H9 (cell line): Measurements from ENCODE around the gene CHN1. TPM values are rescaled to one million over a fixed set of nuclear protein-coding genes. Genes with fewer than 3 reads are reported as not detected.

Source experiments
- DNase-seq: peaks from one replicate; pipeline ENCODE4 v3.0.0-alpha.2; 2017
- H2AFZ ChIP-seq: one replicate; pipeline ENCODE4 v1.6.1; 2013; ENCODE audit warnings: mild to moderate bottlenecking, low read length, control low read depth, moderate library complexity
- H2AK5ac ChIP-seq: 2 replicates; pipeline ENCODE4 v1.6.1; 2013; ENCODE audit warnings: low read length, control low read depth, mixed read lengths; ENCODE audit not compliant: insufficient read length
- H2BK120ac ChIP-seq: one replicate; pipeline ENCODE4 v1.6.1; 2013; ENCODE audit warnings: low read depth, mild to moderate bottlenecking, low read length, control low read depth, inconsistent platforms; ENCODE audit not compliant: poor library complexity, severe bottlenecking
- H2BK12ac ChIP-seq: 2 replicates; pipeline ENCODE4 v1.6.1; 2013; ENCODE audit warnings: low read length, control low read depth, mixed read lengths, low read depth; ENCODE audit not compliant: insufficient read length
- H2BK15ac ChIP-seq: 2 replicates; pipeline ENCODE4 v1.6.1; 2013; ENCODE audit warnings: low read depth, low read length, control low read depth
- H2BK20ac ChIP-seq: one replicate; pipeline ENCODE4 v1.6.1; 2013; ENCODE audit warnings: low read depth, mild to moderate bottlenecking, low read length, control low read depth, inconsistent platforms; ENCODE audit not compliant: poor library complexity, severe bottlenecking
- H2BK5ac ChIP-seq: 2 replicates; pipeline ENCODE4 v1.6.1; 2013; ENCODE audit warnings: low read length, control low read depth, mixed read lengths; ENCODE audit not compliant: insufficient read length
- H3K14ac ChIP-seq: 2 replicates; pipeline ENCODE4 v1.6.1; 2013; ENCODE audit warnings: low read length, control low read depth; ENCODE audit not compliant: insufficient read depth
- H3K18ac ChIP-seq: 2 replicates; pipeline ENCODE4 v1.6.1; 2013; ENCODE audit warnings: low read depth, mild to moderate bottlenecking, mixed read lengths, low read length, control low read depth; ENCODE audit not compliant: insufficient read length
- H3K23ac ChIP-seq: 2 replicates; pipeline ENCODE4 v1.6.1; 2013; ENCODE audit warnings: low read length, control low read depth, mixed read lengths, low read depth; ENCODE audit not compliant: insufficient read length
- H3K23me2 ChIP-seq: 2 replicates; pipeline ENCODE4 v1.6.1; 2013; ENCODE audit warnings: low read depth, mild to moderate bottlenecking, mixed read lengths, low read length, control low read depth; ENCODE audit not compliant: insufficient read length, poor library complexity, severe bottlenecking
- H3K27ac ChIP-seq: 2 replicates; pipeline ENCODE4 v1.5.1; 2013; ENCODE audit warnings: low read length, control low read depth, mixed read lengths, low read depth; ENCODE audit not compliant: insufficient read length
- H3K27me3 ChIP-seq: 2 replicates; pipeline ENCODE4 v1.6.1; 2013; ENCODE audit warnings: low read length, control low read depth, inconsistent platforms; ENCODE audit not compliant: insufficient read depth
- H3K4ac ChIP-seq: 2 replicates; pipeline ENCODE4 v1.6.1; 2013; ENCODE audit warnings: low read depth, mild to moderate bottlenecking, control low read depth, inconsistent platforms, low read length, moderate library complexity
- H3K4me1 ChIP-seq: 2 replicates; pipeline ENCODE4 v1.6.1; 2013; ENCODE audit warnings: low read length, control low read depth, inconsistent platforms; ENCODE audit not compliant: insufficient read depth
- H3K4me2 ChIP-seq: 2 replicates; pipeline ENCODE4 v1.6.1; 2013; ENCODE audit warnings: low read length, control low read depth, mixed read lengths; ENCODE audit not compliant: insufficient read length, insufficient read depth
- H3K56ac ChIP-seq: 2 replicates; pipeline ENCODE4 v1.6.1; 2013; ENCODE audit warnings: low read depth, mild to moderate bottlenecking, mixed read lengths, low read length, control low read depth; ENCODE audit not compliant: insufficient read length
- H3K79me1 ChIP-seq: 2 replicates; pipeline ENCODE4 v1.6.1; 2013; ENCODE audit warnings: low read depth, mild to moderate bottlenecking, moderate library complexity, low read length, control low read depth, inconsistent platforms; ENCODE audit not compliant: insufficient read depth, poor library complexity, severe bottlenecking
- H3K79me2 ChIP-seq: 2 replicates; pipeline ENCODE4 v1.6.1; 2013; ENCODE audit warnings: low read length, control low read depth, inconsistent platforms; ENCODE audit not compliant: insufficient read depth
- H3K9ac ChIP-seq: 2 replicates; pipeline ENCODE4 v1.6.1; 2013; ENCODE audit warnings: low read length, control low read depth, mixed read lengths; ENCODE audit not compliant: insufficient read length; ENCODE audit errors: extremely low read depth
- H3K9me3 ChIP-seq: one replicate; pipeline ENCODE4 v1.6.1; 2013; ENCODE audit warnings: low read depth, low read length, inconsistent platforms; ENCODE audit not compliant: control insufficient read depth
- H3T11ph ChIP-seq: one replicate; pipeline ENCODE4 v1.6.1; 2013; ENCODE audit warnings: mild to moderate bottlenecking, low read length, control low read depth, inconsistent platforms
- H4K20me1 ChIP-seq: one replicate; pipeline ENCODE4 v1.6.1; 2013; ENCODE audit not compliant: control insufficient read depth, insufficient read length, insufficient read depth
- H4K5ac ChIP-seq: 2 replicates; pipeline ENCODE4 v1.6.1; 2013; ENCODE audit warnings: low read depth, mild to moderate bottlenecking, mixed read lengths, low read length, control low read depth; ENCODE audit not compliant: insufficient read length
- H4K8ac ChIP-seq: replicated peaks from 2 replicates; pipeline ENCODE4 v1.6.1; 2013; ENCODE audit warnings: low read length, control low read depth, mixed read lengths, low read depth; ENCODE audit not compliant: insufficient read length
- H4K91ac ChIP-seq: 2 replicates; pipeline ENCODE4 v1.6.1; 2013; ENCODE audit warnings: low read depth, mild to moderate bottlenecking, moderate library complexity, mixed read lengths, low read length, control low read depth; ENCODE audit not compliant: insufficient read length
- H3K27ac Mint-ChIP-seq, 3 experiments: 2 replicates in 2 of 3; 3 replicates in 1 of 3; pipeline ENCODE4 v1.8.0; 2020 to 2021; ENCODE audit warnings: mixed read lengths in 3 of 3, mild to moderate bottlenecking in 1 of 3, moderate library complexity in 1 of 3
- H3K27me3 Mint-ChIP-seq: 2 replicates; pipeline ENCODE4 v1.8.0; 2021; ENCODE audit warnings: low read depth, mild to moderate bottlenecking, moderate library complexity, mixed read lengths
- H3K36me3 Mint-ChIP-seq, 3 experiments: 2 replicates in 2 of 3; 3 replicates in 1 of 3; pipeline ENCODE4 v1.8.0; 2020 to 2021; ENCODE audit warnings: low read depth in 3 of 3, mixed read lengths in 3 of 3; ENCODE audit not compliant: insufficient read depth in 1 of 3
- H3K4me1 Mint-ChIP-seq, 2 experiments: 2 replicates each; pipeline ENCODE4 v1.8.0; 2020; ENCODE audit warnings: mixed read lengths in 2 of 2
- H3K4me3 Mint-ChIP-seq, 2 experiments: 2 replicates in 1 of 2; 3 replicates in 1 of 2; pipeline ENCODE4 v1.8.0; 2020 to 2021; ENCODE audit warnings: mild to moderate bottlenecking in 2 of 2, mixed read lengths in 2 of 2, moderate library complexity in 1 of 2
- H3K9me3 Mint-ChIP-seq, 2 experiments: 2 replicates in 1 of 2; 3 replicates in 1 of 2; pipeline ENCODE4 v1.8.0; 2020; ENCODE audit warnings: mild to moderate bottlenecking in 2 of 2, mixed read lengths in 2 of 2, moderate library complexity in 1 of 2
- total RNA-seq: library from RNA; stranded (reverse); gene quantifications from 2 replicates; pipeline ENCODE4 v1.2.1, GENCODE V29; 2021
- TF ChIP-seq, protein P1 (sequence below): fragments of 200-600 bp; sonication (generic); conservative IDR thresholded peaks from 3 replicates; pipeline ENCODE4 v1.8.0; 2021; ENCODE audit warnings: antibody characterized with exemption, mild to moderate bottlenecking

Gene CHN1
- total RNA-seq, 1 experiment from 2014 or later: 33.9 TPM

DNA sequence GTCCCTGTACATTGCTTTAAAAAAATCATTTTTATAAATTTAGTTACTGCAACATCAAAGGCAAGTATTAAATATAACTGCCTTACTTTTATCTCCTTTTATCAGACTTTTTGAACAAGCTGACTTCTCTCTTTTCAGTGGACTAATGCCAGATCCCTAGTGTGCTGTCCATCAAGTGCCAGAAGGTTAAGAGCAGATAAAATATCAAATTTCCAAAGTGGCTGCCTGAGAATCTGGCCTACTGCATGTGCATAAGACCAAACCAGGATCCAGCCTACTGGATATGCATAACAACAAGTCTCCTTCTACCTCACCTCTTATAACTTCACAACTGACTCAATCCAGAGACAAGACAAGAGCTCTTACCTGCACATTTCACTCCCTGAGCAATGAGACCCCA lies 181.1 kb downstream of the CHN1 start:
- Histone ChIP-seq H3K27ac (no peak overlapping the region), H2BK20ac (no peak overlapping the region), H4K91ac (no peak overlapping the region), H3K18ac (no peak overlapping the region), H2AK5ac (no peak overlapping the region), H3K4me1 (peaks cover 13% of the 10 kb centered on the region), H2BK5ac (no peak overlapping the region), H4K20me1 (no peaks in the 10 kb centered on the region), H3K27me3 (no peaks in the 10 kb centered on the region), H4K8ac (no peak overlapping the region), H3K4me2 (no peak overlapping the region), H3T11ph (no peak overlapping the region), H3K14ac (no peak overlapping the region), H3K23ac (no peak overlapping the region), H2BK12ac (no peak overlapping the region), H4K5ac (no peak overlapping the region), H3K79me1 (no peaks in the 10 kb centered on the region), H2AFZ (no peak overlapping the region), H3K79me2 (no peaks in the 10 kb centered on the region), H2BK120ac (no peak overlapping the region), H3K56ac (no peak overlapping the region), H3K9ac (no peak overlapping the region), H3K9me3 (no peaks in the 10 kb centered on the region), H2BK15ac (no peak overlapping the region), H3K4ac (no peak overlapping the region), H3K23me2 (peaks cover 2% of the 10 kb centered on the region)
- H3K27me3 Mint-ChIP-seq: no peaks in the 10 kb centered on the region
- no peak overlapping the region for H3K4me3 Mint-ChIP-seq
- no peak for DNase-seq
- peaks cover 0 to 3% of the 10 kb centered on the region in 2 experiments; a peak in 2 of 5 replicates for H3K9me3 Mint-ChIP-seq
- H3K27ac Mint-ChIP-seq: peak overlapping the region in 1 of 3 experiments; percentile 35; a peak in 2 of 7 replicates
- TF ChIP-seq, protein P1, sequence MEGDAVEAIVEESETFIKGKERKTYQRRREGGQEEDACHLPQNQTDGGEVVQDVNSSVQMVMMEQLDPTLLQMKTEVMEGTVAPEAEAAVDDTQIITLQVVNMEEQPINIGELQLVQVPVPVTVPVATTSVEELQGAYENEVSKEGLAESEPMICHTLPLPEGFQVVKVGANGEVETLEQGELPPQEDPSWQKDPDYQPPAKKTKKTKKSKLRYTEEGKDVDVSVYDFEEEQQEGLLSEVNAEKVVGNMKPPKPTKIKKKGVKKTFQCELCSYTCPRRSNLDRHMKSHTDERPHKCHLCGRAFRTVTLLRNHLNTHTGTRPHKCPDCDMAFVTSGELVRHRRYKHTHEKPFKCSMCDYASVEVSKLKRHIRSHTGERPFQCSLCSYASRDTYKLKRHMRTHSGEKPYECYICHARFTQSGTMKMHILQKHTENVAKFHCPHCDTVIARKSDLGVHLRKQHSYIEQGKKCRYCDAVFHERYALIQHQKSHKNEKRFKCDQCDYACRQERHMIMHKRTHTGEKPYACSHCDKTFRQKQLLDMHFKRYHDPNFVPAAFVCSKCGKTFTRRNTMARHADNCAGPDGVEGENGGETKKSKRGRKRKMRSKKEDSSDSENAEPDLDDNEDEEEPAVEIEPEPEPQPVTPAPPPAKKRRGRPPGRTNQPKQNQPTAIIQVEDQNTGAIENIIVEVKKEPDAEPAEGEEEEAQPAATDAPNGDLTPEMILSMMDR: no peak
- peaks cover 32 to 38% of the 10 kb centered on the region in 2 experiments for H3K4me1 Mint-ChIP-seq
- H3K36me3 Mint-ChIP-seq: peaks cover 31 to 36% (median 35%) of the 10 kb centered on the region in 3 experiments
